Activated CD8-positive, alpha-beta memory T cell treated with anti-CD3 and anti-CD28 coated beads for 48 hours (primary cell): ENCODE data around the gene PPT1.

Source experiments
- DNase-seq, 3 experiments: peaks; one replicate each; pipeline ENCODE4 v3.0.0-alpha.2; 2020; ENCODE audit warnings: low read depth in 2 of 3, low spot score in 2 of 3

Gene PPT1

DNA sequence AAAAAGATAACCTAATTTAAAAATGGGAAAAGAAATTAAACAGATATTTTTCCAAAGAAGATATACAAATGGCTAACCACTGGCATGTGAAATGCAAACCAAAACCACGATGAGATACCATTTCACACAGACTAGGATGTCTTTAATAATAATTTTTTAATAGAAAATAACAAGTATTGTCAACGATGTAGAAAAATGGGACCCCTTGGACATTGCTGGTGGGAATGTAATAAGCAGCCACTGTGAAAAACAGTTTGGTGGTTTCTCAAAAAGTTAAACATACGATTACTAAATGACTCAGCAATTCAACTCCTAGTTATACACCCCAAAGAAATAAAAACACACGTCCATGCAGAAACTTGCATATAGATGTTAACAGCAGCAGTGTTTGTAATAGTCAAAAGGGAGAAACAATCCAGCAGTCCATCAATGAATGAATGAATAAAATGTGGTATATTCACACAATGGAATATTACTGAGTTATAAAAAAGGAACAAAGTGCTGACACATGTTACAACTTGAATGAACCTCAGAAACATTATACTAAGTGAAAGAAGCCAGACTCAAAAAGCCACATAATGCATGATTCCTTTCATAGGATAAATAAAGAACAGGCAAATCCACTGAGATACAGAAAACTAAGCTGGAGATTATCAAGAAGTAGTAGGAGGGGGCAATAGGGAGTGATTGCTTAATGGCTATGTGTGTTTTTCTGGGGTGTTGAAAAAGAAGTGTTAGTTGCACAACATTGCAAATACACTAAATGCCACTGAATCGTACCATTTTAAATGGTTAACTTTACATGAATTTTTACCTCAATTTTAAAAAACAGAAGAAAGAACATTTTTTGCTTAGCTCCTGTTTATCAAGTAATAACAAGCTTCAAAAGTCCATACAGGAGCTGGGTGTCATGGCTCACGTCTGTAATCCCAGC is 4.1 kb downstream of the PPT1 start:
- no peak for DNase-seq

DNA sequence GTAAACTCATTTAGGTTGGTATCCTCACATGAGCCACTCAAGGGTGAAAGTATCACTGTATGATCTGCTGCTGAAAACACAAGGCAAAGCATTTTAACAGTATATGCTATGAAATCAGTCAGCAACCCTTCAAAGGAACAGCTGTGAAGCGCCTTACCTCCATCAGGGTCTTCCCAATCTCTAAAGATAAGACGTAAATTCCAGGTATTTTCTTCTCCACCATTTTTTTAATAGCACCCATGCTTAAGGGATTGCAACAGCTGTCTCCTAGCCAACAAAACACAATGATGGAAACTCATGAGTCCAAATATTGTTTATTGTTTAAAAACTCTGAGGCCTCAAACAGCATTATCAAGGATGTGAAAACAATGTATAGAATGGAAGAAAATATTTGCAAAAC is 4.8 kb downstream of the PPT1 start:
- DNase-seq: no peak

DNA sequence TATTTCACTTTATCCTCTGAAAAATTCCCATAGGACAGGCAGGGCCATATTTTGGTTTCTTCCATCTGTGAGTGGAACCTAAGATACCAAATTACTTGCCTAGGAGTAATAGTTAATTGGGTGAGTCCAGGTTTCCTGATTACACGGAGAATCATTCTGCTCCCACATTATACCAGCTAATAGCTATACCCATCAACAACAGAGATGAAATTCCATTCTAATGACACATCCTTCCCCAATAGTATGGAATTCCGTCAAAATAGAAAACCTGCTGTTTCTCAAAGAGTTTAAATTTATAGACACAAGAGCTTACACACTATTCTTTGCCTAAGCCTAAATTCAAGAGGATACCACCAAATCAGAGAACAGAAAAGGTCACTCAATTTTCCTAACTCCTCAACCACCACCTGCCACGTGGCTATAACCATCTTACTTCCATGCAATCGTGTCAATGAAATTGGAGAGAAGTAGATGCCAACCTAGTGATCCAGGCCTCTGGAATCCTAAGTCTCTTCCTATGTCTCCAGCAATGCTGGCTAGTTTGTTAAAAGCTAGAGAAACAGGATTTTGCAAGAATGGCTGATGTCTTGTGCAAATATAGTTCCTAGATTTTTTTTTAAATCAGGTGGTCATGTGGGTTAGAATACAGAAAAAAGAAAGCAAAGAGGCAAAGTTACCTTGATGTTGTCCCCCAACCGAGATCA is 6.2 kb downstream of the PPT1 start:
- no peak for DNase-seq

DNA sequence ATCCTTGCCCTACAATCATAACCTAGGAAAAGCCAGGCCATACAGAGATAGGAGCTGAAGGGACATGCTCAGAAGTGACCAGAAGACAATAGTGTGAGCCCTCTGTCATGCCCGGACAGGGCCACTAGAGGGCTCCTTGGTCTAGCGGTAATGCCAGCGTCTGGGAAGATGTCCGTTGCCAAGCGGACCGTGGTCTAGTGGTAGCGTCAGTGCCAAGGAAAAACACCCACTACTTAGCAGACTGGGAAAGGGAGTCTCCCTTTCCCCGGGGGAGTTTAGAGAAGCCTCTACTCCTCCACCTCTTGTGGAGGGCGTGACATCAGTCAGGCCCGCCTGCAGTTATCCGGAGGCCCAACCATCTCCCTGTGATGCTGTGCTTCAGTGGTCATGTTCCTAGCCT is 12.3 kb downstream of the PPT1 start:
- peak in 2 of 3 experiments; percentile 14 to 27 for DNase-seq

DNA sequence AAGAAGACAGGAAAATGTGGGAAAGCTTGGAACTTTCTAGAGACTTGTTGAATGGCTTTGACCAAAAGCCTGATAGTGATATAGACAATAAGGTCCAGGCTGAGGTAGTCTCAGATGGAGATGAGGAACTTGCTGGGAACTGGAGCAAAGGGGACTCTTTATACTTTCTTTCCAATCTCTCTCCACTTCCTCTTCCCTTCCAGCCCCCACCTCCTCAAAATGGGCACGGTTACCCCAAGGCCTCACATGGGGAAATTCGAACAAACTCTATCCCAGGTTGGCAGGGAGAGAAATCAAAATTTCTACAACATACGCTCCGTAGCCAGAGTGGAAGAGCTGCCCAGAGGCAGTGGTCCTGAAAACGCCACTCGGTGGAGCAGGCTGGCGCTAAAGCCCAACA is 15.2 kb downstream of the PPT1 start:
- no peak for DNase-seq

DNA sequence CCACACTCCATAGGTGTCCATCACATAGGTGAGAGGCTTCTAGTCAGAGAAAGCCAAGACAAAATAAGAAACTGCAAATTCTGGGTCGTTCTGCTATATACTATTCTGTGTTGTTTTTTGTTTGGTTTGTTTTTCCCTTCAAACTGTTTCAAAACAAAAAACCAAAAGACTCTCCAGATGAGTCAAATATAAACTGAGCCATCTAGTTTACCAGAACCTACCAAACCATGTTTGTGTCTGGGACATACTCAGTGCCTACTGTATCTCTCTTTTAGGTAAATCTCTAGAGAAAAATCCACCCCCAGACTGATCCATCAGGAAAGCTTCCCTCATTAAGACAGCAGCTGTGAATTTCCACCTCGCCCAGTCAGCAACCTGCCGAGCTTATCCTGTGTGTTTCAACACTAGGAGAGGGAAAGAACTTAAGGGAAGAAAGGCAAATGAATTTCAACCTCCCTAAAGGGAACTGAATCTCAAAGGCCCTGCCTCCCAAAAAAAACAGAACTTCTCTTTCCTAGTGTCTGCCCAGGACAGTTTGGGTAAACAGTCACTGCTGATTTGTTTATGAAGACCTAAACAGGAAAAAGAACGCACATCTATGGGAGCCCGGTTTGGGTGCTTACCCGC is 17.2 kb downstream of the PPT1 start:
- no peak for DNase-seq

DNA sequence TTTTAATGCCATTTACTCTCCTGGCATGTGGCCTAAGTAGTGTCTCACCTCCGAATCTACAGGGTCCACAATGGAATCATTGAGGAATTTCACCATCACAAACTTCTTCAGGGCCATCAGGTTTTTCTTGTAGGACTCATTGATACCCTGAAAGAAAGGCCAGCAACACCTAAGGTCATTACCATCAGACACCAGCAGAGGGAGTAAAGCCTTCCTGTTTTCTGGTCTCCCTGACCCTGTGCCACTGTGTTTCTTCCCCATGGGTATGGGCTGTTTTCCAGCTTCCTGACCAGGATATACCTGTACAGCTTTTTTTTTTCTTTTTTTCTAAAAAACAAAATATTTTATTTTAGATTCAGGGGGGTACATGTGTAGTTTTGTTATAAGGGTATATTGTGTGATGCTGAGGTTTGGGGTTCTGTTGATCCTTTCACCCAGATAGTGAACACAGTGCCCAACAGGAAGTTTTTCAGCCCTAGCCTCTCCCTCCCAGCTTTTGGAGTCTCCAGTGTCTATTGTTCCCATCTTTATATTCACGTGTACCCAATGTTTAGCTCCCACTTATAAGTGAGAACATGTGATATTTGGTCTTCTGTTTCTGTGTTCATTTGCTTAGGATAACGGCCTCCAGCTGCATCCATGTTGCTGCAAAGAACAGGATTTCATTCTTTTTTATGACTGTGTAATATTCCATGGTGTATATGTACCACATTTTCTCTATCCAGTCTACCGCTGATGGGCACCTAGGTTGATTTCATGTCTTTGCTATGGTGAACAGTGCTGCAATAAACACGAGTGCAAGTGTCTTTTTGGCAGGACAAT is 18.3 kb downstream of the PPT1 start:
- peak in 1 of 3 experiments; percentile 28 for DNase-seq

DNA sequence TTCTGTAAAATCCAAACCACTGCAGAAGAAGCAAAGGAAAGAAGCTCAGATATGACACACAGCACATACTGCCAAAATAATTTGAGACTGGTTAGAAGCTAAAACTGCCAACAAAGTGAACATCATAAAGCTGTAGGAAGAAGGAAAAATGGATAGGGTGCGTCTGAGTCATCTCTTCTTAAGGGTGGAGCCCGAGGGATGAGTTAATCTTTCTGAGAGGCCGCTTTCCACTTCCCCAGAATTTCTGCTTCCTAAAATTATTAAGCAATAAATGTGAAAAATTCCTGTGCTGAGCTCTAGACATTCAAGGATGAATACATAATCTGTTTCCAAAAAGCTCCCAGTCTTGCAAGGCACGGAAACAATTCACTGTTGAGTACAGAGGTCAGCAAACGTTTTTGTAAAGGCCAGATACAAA is 20.1 kb downstream of the PPT1 start:
- no peak for DNase-seq

DNA sequence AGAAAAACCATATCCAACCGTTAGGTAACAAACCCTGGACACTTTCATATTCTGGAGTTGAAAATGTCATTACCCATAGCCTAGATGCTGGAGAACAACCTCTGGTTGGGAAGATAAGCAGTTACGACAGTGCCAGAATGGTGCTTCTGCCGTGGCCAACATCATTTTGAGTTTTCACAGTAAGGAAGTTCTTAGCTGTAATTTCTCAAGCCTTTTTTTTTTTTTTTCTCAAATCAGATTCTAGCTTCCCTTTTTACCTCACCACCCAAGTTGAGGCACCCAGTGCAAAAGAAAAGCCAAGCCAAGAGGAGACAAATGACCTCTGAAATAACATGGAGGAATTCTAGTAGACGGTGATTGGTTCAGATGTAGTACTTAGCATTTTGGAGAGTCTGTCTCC is 21.8 kb downstream of the PPT1 start:
- no peak for DNase-seq

DNA sequence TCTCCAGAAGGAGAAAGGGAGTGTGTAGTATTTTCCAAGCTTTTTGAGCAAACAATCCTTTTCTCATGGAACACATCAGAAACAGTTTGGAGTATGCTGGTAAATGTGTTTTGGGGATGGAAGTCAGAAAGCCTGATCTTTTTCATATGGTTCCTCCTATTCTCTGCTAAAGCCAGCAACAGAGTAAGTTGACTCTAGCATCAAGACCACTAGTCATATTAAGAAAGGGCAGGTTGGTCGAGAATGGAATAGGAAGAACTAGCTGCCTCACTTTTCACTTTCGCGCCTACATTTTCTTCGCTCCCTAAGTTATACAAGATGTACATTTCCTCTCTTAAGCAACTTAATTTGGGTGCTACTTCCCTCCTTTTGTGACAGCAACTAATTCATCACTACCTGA is 24.0 kb downstream of the PPT1 start:
- no peak for DNase-seq

DNA sequence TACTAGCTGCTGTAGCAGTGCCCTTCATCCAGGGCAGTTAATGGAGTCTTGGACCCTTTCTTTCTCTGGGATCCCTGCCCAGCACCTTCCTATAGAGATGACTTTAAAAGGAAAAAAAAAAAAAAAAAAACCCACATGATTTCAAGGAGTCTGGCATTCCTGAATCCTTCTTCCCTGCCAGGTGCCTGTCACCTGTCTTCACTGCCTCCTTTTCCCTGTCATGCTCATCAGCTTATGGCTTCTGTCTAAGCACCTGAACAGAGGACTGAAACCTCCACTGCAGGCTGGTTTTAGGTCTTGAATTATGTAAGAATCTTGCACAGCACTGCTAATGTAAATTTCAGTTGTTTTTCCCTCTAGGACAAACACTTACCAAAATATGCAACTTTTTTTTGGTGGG is 24.9 kb downstream of the PPT1 start:
- DNase-seq: no peak

DNA sequence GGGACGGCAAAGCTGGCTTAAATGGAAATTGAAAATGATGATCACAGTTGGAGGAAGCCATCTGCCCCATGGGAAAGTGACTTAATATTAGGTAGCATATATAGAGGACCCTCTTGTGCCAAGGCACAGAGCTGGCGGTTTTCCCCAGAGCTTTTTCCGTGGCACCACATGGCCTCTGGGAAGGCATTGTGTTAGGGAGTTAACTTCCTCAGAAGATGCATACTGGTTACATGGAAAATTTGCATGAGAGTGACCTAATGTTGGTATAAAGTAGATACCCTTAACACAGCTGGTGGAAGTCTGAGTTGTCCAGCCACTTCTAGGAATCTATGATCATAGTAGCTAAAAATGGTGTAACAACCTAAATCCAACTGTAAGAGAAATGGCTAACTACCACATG is 29.2 kb downstream of the PPT1 start:
- DNase-seq: no peak

DNA sequence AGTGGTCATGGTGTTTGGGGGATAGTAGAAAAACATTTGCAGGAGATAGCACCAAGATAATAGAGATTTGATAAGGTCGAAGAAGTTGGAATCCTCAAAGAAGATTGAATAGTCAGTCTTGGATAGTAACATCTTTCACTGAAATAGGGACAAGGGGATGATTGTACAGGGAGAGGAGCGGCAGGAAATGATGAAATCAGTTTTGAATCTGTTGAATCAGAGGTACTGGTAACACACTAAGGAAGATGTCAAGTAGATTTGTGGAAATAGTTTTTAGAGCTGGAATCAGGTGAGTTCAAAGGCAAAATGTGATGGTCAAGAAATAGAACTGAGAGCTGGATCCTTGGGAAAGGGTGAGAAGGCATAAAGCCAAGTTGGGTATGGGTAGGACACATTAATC is 30.0 kb downstream of the PPT1 start:
- no peak for DNase-seq

DNA sequence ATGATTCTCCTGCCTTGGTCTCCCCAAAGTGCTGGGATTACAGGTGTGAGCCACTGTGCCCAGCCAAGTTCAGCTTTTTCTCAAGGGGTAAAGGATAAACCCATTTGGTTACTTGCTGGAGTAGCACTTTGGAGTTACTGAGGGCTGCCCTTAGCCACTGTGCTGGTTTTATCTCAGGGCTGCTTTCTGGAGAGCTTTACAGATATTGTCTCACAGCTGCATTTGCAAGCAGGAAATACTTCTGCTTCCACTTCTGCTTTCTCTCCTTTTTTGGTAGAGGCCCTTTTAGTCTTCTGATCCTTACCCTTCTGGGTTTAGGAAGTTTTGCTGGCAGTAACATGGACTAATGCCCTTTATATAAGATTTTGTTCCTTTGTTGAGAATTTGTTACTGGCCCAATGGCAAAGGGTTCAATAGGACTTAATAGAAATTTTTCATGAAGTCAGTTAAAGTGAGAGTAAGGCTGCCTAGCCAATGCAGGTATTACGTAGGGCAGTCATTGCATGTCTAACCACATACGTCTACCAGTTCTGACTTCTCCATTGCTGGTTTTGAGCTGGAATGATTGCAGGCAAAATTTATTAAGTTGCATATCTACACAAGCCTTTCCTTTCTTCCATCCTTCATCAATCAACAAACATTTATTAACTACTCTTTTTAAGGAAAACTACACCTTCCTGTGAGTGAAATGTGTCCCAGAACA is 32.1 kb downstream of the PPT1 start:
- DNase-seq: no peak

DNA sequence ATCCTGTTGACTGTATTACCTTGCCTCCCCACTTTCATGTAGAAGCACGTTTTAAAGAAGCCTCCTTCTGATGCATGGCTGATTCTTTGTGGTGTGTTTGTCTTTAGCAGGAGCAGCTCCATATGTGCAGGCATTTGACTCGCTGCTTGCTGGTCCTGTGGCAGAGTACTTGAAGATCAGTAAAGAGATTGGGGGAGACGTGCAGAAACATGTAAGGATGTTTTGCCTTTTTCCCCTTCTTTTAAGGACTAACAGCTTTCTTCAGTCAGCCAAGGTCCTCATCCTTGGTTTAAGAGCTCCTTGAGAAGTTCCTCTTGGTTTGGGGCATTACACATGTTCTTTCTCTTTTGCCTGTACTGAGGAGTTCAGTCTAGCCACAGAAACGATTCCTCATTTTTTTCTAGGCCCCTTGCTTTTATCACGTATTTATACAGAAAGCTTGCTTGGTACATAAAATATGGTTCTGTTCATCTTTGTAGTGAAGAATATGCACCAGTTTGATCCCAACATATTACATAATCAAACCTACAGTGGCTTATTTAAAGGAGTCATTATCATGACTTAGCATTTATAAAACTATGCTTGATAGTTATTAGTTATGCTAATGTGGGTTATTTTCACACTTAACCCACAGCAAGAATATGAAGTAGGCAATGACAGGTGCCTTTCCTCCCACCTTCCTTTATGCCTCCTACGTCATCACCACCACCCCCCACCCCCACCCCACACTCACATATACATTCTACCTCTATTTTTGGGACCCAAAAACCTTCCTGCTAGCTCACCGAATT is 36.9 kb downstream of the PPT1 start:
- no peak for DNase-seq

DNA sequence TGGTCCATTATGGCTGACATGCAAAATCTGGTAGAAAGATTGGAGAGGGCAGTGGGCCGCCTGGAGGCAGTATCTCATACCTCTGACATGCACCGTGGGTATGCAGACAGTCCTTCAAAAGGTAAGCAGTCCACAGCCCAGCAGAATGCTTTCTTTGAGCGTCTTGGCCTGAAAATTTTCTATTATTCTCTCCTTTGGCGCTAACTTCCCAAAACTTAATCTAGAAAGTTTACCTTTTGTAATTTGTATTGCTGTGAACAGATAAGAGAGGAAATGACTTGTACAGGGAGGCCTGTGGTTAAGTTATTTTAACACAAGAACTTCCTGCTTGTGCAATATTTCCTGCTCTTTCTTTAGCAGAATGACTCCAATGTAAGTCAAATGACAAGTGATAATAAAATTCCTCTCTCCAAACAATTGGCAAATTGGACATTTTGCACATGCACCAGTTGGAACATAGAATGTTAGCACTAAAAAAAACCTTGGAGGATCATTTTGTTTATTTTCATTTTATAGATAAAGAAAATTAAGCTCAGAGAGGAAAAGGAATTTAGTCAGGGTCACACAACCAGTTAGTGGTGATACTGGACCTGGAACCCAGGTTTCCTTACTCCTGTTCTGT is 37.6 kb downstream of the PPT1 start:
- no peak for DNase-seq

DNA sequence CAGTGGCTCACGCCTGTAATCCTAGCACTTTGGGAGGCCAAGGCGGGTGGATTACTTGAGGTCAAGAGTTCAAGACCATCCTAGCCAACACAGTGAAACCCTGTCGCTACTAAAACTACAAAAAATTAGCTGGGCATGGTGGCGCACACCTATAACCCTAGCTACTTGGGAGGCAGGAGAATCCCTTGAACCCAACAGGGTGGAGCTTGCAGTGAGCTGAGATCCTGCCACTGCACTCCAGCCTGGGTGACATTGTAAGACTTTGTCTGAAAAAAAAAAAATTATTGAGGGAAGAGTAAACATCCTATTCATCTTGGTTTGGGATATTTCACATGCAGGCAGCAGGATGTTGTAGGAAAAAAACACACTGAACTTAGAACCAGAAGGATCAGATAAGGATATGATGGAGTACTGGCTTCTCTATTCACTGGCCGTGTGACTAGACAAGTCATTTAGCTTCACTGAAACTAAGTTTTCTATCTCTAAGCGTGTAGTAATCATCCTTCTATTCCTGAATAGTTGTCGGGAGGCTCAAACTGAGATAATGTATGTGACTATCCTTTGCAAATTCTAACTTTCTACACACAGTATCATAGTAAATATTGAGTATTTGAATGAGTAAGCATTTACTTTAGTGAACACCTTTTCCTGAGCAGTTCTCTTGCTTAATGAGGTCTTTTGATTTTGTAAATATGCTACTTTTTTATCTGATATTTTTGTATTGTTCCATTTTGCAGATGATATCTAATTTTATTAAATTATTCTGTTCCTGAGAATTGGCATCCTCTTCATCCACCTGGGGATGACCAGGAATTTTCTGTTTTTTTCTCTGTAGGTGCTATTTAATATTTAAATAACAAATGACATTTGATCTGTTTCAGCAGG is 38.4 kb downstream of the PPT1 start:
- DNase-seq: no peak

DNA sequence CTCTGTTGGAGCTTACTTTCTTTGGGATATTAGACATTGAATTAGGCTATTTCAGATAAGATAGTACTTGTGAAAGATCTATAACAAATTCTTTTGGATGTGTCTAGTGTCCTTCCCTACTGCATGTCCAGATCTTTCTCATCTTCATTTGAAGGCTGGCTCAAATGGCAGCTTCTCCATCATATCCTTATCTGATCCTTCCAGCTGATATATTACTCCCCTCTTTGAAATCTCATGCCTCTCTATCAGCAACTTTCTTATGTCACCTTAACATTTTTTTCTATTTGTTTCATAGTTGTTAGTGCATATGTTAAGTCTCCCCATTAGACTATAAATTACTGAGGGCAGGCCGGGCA is 39.0 kb downstream of the PPT1 start:
- DNase-seq: no peak
